Esophagus (tissue), 2 donors: ENCODE measurements around the gene MLLT1. TPM values are rescaled to one million over a fixed set of nuclear protein-coding genes. Genes with fewer than 3 reads are reported as not detected.

ENCODE experiments used
- H3K27ac ChIP-seq, 2 donors: one replicate each; pipeline ENCODE4 v1.5.1; 2013; ENCODE audit warnings: low read depth in 2 of 2, mild to moderate bottlenecking in 2 of 2, inconsistent platforms in 1 of 2, low read length in 1 of 2, moderate library complexity in 1 of 2
- H3K27me3 ChIP-seq, 2 donors: one replicate each; pipeline ENCODE4 v1.6.1; 2013; ENCODE audit warnings: low read length in 2 of 2, control low read depth in 1 of 2, mild to moderate bottlenecking in 1 of 2; ENCODE audit not compliant: insufficient read depth in 2 of 2, control insufficient read depth in 1 of 2
- H3K36me3 ChIP-seq, 2 donors: one replicate each; pipeline ENCODE4 v1.6.1; 2013; ENCODE audit warnings: low read length in 1 of 2; ENCODE audit not compliant: control insufficient read depth in 2 of 2, insufficient read depth in 2 of 2
- H3K4me1 ChIP-seq, 2 donors: one replicate each; pipeline ENCODE4 v1.6.1; 2013; ENCODE audit warnings: low read length in 1 of 2; ENCODE audit not compliant: control insufficient read depth in 2 of 2, insufficient read depth in 2 of 2
- H3K4me3 ChIP-seq, 2 donors: one replicate each; pipeline ENCODE4 v1.5.1; 2013; ENCODE audit warnings: low read length in 2 of 2, mild to moderate bottlenecking in 2 of 2, low read depth in 1 of 2, moderate library complexity in 1 of 2
- H3K9me3 ChIP-seq, 2 donors: one replicate each; pipeline ENCODE4 v1.6.1; 2013; ENCODE audit warnings: mild to moderate bottlenecking in 2 of 2, low read depth in 1 of 2, low read length in 1 of 2, moderate library complexity in 1 of 2; ENCODE audit not compliant: control insufficient read depth in 2 of 2, insufficient read depth in 1 of 2
- WGBS, 2 donors: extraction: QIAGEN DNeasy Blood & Tissue Kit; methylation state at CpG; one replicate each; pipeline ENCODE4 v1.1.7; 2013; 5-methylcytosine and 5-hydroxymethylcytosine counted together
- polyA plus RNA-seq, 2 donors: library from polyadenylated mRNA; stranded (reverse); fragments of 200-250 nt; gene quantifications; one replicate each; pipeline ENCODE4 v1.2.3, GENCODE V29; 2013
- donor health status: healthy with polysubstance abuse.
- donor health status: Bipolar disorder and iron deficiency.

Gene MLLT1
- polyA plus RNA-seq, 2 donors: 15.5 to 16.3 TPM

DNA sequence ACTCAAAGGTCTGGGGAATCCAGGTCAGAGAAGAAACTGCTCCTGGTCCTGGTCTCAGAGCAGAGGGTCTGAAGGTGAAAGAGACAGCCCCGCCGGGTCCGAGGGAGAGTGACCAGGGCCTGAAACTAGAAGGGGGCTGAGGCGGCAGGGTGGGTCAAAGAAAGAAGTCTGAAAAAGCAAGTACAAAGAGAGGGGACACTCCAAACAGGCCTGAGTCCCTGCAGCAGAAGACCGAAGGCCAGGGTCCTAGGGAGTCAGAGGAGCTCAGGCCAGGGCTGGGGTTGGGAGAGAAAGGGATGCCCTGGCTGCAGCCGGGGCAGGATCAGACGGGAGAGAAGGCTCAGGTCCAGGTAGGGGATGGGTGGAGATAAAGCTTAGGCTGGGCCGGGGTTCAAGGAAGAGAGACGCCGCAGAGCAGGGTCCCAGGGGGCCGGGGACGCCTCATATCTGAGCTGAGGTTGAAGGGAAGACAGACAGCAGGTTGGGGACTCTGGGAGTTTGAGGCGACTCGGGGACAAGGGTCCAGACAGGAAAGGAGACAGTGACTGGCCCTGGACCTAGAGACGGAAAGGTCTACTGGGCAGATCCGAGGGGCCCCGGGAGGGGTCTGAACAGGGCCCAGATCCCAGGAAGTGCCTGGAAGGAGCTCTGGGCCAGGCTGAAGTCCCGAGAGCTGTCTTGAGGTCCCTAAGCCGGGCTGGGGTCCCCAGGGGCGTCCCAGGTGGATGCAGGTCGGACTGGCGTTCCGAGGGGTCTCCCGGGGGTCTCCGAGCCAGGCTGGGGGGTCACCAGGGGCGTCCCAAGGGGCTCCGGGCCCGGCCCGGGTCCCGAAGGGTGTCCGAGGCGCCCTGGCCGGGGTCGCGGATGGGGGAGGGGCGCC is 795 bp downstream of the MLLT1 start:
- no peaks in the 10 kb centered on the region for H3K9me3 ChIP-seq
- 5 to 12% methylated on average over 24 to 36 of the region's 36 CpGs for WGBS, 2 donors
- H3K4me3 ChIP-seq: peak overlapping the region; percentile 68 to 98
- no peaks in the 10 kb centered on the region for H3K27me3 ChIP-seq
- H3K4me1 ChIP-seq: peaks cover 19 to 24% of the 10 kb centered on the region in 2 donors
- H3K27ac ChIP-seq: peak overlapping the region; percentile 48 to 54
- peaks cover 0 to 4% of the 10 kb centered on the region in 2 donors for H3K36me3 ChIP-seq

DNA sequence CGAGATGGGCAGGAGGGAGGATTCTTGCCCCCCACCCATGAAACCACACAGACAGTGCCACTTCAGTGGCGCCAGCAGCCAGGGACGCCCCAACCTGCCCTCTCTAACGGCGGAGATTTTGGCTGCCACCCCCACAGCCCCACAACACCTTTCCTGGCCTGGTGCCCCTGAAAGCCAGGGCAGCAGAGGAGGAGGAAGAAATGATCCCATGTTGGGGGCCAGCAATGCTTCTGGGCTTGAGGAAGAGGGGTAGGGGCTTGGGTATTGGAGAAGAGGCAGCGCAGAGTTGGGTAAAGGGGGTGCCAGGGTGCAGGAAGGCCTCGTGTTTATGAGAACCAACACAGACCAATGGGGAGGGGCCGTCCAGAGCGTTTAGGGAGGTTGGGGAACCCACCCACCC is 1.7 kb downstream of the MLLT1 start:
- Histone ChIP-seq H3K27me3 (no peaks in the 10 kb centered on the region), H3K4me3 (no peak overlapping the region), H3K4me1 (peaks cover 25 to 27% of the 10 kb centered on the region in 2 donors), H3K36me3 (peaks cover 0 to 4% of the 10 kb centered on the region in 2 donors), H3K27ac (peak overlapping the region in 1 of 2 donors; percentile 44), H3K9me3 (no peaks in the 10 kb centered on the region)
- WGBS, 2 donors: 59 to 65% methylated on average over 9 of the region's 9 CpGs

DNA sequence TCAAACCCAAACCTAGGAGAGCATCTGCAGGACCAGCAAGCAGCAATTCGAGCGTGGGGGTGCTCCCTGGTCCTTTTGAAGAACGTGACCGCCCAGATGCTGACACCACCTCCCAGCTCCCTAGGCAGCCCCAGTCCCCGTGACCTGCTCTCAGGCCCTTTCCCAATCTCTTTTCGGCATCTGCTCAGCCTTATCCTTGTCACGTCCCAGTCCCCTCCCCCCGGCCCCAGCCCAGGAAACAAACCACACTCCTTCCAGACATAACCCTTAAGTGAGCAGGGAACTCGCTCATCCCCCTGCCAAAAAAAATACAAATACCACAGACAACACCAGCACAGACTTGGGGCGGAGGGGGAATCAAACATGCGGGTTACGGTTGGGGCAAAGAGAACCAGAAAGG is 3.3 kb downstream of the MLLT1 start:
- Histone ChIP-seq H3K4me3 (no peak overlapping the region), H3K27me3 (no peaks in the 10 kb centered on the region), H3K27ac (peak overlapping the region; percentile 3 to 48), H3K4me1 (peaks cover 27 to 35% of the 10 kb centered on the region in 2 donors), H3K36me3 (peaks cover 0 to 4% of the 10 kb centered on the region in 2 donors), H3K9me3 (no peaks in the 10 kb centered on the region)
- 66 to 68% methylated on average over 12 of the region's 12 CpGs for WGBS, 2 donors

DNA sequence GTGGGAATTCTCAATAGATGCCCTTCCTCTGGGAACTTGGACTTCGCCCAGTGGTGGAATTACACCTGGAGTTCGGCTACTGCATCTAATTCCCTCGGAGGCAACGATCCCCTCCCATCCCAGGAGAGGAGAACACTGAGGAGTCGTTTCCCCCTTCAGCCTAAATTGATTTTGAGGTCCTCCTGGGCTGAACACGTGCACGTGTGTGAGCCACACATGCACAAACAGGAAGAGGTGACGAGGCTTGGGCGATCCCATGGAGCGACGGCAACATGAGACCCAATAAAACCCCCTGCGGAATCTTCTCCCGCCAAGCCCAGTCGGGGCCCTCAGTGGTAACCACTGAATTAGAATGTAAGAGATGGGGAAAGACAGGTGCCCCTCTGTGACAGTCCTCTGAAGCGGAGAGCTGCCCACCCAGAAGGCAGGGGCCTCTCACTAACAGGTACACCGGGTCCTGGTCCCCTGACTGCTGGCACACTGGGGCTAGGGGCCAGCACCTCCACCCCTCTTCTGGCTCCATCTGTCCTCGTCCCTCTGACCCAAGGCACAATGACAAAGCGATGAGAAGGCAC is 4.5 kb downstream of the MLLT1 start:
- WGBS, 2 donors: 81 to 83% methylated on average over 18 of the region's 18 CpGs
- Histone ChIP-seq H3K4me3 (no peak overlapping the region), H3K36me3 (peaks cover 0 to 8% of the 10 kb centered on the region in 2 donors), H3K4me1 (peaks cover 32 to 47% of the 10 kb centered on the region in 2 donors), H3K9me3 (no peaks in the 10 kb centered on the region), H3K27ac (peak overlapping the region; percentile 69 to 94), H3K27me3 (no peaks in the 10 kb centered on the region)

DNA sequence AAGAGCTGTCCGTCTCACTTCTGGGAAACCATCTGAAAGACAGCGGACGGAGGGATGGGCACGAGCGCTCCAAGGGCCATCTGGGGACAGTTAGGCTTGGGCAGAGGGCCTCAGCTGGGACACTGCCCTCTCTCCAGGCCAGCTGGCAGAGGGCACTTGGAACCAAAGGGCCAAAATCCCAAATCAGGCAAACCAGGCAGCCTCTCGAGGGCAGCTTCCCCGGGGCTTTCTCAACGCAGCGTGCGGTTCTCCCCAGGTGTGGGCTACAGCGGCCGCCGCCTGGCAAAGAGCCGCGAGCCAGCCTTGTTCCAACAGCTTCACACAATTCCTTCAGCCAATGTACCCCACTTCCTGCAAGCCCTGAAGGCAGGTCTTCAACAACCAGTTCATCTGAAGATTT is 5.0 kb downstream of the MLLT1 start:
- H3K4me3 ChIP-seq: no peak overlapping the region

GRCh38 chr19:6273701-6274601 is 5.8 kb downstream of the MLLT1 start:
- Histone ChIP-seq H3K27me3 (no peaks in the 10 kb centered on the region), H3K9me3 (no peaks in the 10 kb centered on the region), H3K4me1 (peaks cover 32 to 58% of the 10 kb centered on the region in 2 donors), H3K4me3 (no peak overlapping the region), H3K36me3 (peaks cover 3 to 13% of the 10 kb centered on the region in 2 donors), H3K27ac (peak overlapping the region; percentile 81 to 94)
- WGBS, 2 donors: 15 to 19% methylated on average over 30 of the region's 30 CpGs

More for the DNA sequence above, 5.0 kb downstream of the MLLT1 start:
- Histone ChIP-seq H3K4me1 (peaks cover 32 to 51% of the 10 kb centered on the region in 2 donors), H3K36me3 (peaks cover 3 to 12% of the 10 kb centered on the region in 2 donors), H3K27me3 (no peaks in the 10 kb centered on the region), H3K27ac (peak overlapping the region; percentile 69 to 94), H3K9me3 (no peaks in the 10 kb centered on the region)
- WGBS, 2 donors: 66 to 77% methylated on average over 15 of the region's 15 CpGs

- no peaks in the 10 kb centered on the region for H3K9me3 ChIP-seq
- 76 to 77% methylated on average over 22 of the region's 22 CpGs for WGBS, 2 donors
- H3K27me3 ChIP-seq: no peaks in the 10 kb centered on the region
- peaks cover 25 to 59% of the 10 kb centered on the region in 2 donors for H3K4me1 ChIP-seq
- peaks cover 3 to 13% of the 10 kb centered on the region in 2 donors for H3K36me3 ChIP-seq
- no peak overlapping the region for H3K4me3 ChIP-seq
- peak overlapping the region; percentile 81 to 94 for H3K27ac ChIP-seq
Observed at GRCh38 chr19:6272913-6273600, 6.7 kb downstream of the MLLT1 start.

- peaks cover 3 to 12% of the 10 kb centered on the region in 2 donors for H3K36me3 ChIP-seq
- peaks cover 22 to 57% of the 10 kb centered on the region in 2 donors for H3K4me1 ChIP-seq
- 52 to 59% methylated on average over 11 of the region's 11 CpGs for WGBS, 2 donors
- no peaks in the 10 kb centered on the region for H3K27me3 ChIP-seq
- H3K4me3 ChIP-seq: no peak overlapping the region
- H3K27ac ChIP-seq: peak overlapping the region; percentile 48 to 81
- no peaks in the 10 kb centered on the region for H3K9me3 ChIP-seq
Observed at GRCh38 chr19:6272411-6272791, 7.4 kb downstream of the MLLT1 start.
